Mesendoderm (in vitro differentiated cells): Measurements from ENCODE around the gene TSC22D2.

Source experiments
- DNase-seq: peaks from one replicate; pipeline ENCODE4 v3.0.0; 2013
- H2AK5ac ChIP-seq: 2 replicates; pipeline ENCODE4 v1.6.1; 2013; ENCODE audit warnings: low read length, inconsistent platforms
- H2BK120ac ChIP-seq: 2 replicates; pipeline ENCODE4 v1.6.1; 2013; ENCODE audit warnings: low read depth, mild to moderate bottlenecking, low read length, moderate library complexity, mixed read lengths
- H2BK15ac ChIP-seq: replicated peaks from 2 replicates; pipeline ENCODE4 v1.6.1; 2013; ENCODE audit warnings: low read depth, mild to moderate bottlenecking, moderate library complexity
- H2BK5ac ChIP-seq: 2 replicates; pipeline ENCODE4 v1.6.1; 2013; ENCODE audit warnings: low read length, inconsistent platforms
- H3K18ac ChIP-seq: 2 replicates; pipeline ENCODE4 v1.6.1; 2013; ENCODE audit warnings: mild to moderate bottlenecking, low read length, mixed read lengths
- H3K23ac ChIP-seq: one replicate; pipeline ENCODE4 v1.6.1; 2013; ENCODE audit warnings: low read length
- H3K27ac ChIP-seq: 2 replicates; pipeline ENCODE4 v1.5.1; 2013; ENCODE audit warnings: low read depth, mild to moderate bottlenecking, inconsistent platforms, low read length, moderate library complexity
- H3K27me3 ChIP-seq: 2 replicates; pipeline ENCODE4 v1.6.1; 2013; ENCODE audit warnings: low read length, control low read depth, mild to moderate bottlenecking, inconsistent platforms; ENCODE audit not compliant: insufficient read depth, poor library complexity
- H3K36me3 ChIP-seq: 2 replicates; pipeline ENCODE4 v1.6.1; 2013; ENCODE audit warnings: low read length, inconsistent platforms; ENCODE audit not compliant: control insufficient read depth, insufficient read depth
- H3K4ac ChIP-seq: one replicate; pipeline ENCODE4 v1.6.1; 2013; ENCODE audit warnings: low read depth, mild to moderate bottlenecking, low read length, moderate library complexity
- H3K4me1 ChIP-seq: 2 replicates; pipeline ENCODE4 v1.6.1; 2013; ENCODE audit warnings: low read depth, low read length, inconsistent platforms; ENCODE audit not compliant: control insufficient read depth
- H3K4me2 ChIP-seq: 2 replicates; pipeline ENCODE4 v1.6.1; 2013; ENCODE audit warnings: low read length
- H3K4me3 ChIP-seq: 2 replicates; pipeline ENCODE4 v1.5.1; 2013; ENCODE audit warnings: mild to moderate bottlenecking, low read length
- H3K56ac ChIP-seq: one replicate; pipeline ENCODE4 v1.6.1; 2013; ENCODE audit warnings: low read length
- H3K79me1 ChIP-seq: 2 replicates; pipeline ENCODE4 v1.6.1; 2013; ENCODE audit warnings: low read length, inconsistent platforms
- H3K79me2 ChIP-seq: 2 replicates; pipeline ENCODE4 v1.6.1; 2013; ENCODE audit warnings: mild to moderate bottlenecking, low read length; ENCODE audit not compliant: control insufficient read depth, insufficient read depth
- H3K9ac ChIP-seq: 2 replicates; pipeline ENCODE4 v1.6.1; 2013; ENCODE audit warnings: low read length, inconsistent platforms
- H4K5ac ChIP-seq: one replicate; pipeline ENCODE4 v1.6.1; 2013; ENCODE audit warnings: low read length
- H4K8ac ChIP-seq: one replicate; pipeline ENCODE4 v1.6.1; 2013; ENCODE audit warnings: low read depth, mild to moderate bottlenecking, control low read depth, low read length, moderate library complexity
- WGBS: extraction: QIAGEN DNeasy Blood & Tissue Kit; methylation state at CpG from one replicate; pipeline ENCODE4 v1.1.7; 2013; ENCODE audit warnings: low lambda C conversion rate, missing lambda C conversion rate; ENCODE audit not compliant: insufficient coverage; ENCODE audit errors: extremely low coverage; 5-methylcytosine and 5-hydroxymethylcytosine counted together

Gene TSC22D2

DNA sequence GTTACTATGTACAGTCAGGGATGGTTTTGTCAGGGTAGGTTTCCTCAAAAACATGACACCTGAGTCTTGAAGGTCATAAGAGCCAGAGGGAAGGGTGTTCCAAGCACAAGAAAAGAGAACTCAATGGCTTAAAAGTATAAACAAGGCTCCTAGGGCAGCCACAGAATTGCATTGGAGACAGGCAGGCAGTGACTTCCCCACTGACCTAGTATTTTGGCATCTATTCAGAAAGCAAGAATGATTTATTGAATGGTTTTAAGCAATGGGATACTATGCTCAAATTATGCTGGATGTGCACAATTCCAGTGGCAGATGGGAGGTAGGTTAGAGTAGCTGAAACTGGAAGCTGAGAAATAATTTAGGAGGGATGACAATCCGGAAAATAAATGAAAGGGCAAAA is 54.0 kb downstream of the TSC22D2 start:
- Histone ChIP-seq H3K4ac (no peak overlapping the region), H4K8ac (no peak overlapping the region), H3K9ac (no peak overlapping the region), H3K56ac (no peak overlapping the region), H3K18ac (no peak overlapping the region), H2BK120ac (no peak overlapping the region), H2BK15ac (no peak overlapping the region), H3K79me2 (no peaks in the 10 kb centered on the region), H3K27me3 (no peaks in the 10 kb centered on the region), H2AK5ac (no peak overlapping the region), H3K4me3 (no peak overlapping the region), H3K27ac (no peak overlapping the region), H3K79me1 (no peaks in the 10 kb centered on the region), H3K36me3 (peaks cover 2% of the 10 kb centered on the region), H3K4me1 (no peaks in the 10 kb centered on the region), H2BK5ac (no peak overlapping the region), H4K5ac (no peak overlapping the region), H3K4me2 (no peak overlapping the region), H3K23ac (no peak overlapping the region)
- DNase-seq: no peak
- WGBS: no CpG with 5 or more reads among the region's 1 CpG

- Histone ChIP-seq H3K27me3 (no peaks in the 10 kb centered on the region), H3K4me1 (peaks cover 2% of the 10 kb centered on the region), H2AK5ac (no peak overlapping the region), H2BK120ac (no peak overlapping the region), H3K4me3 (no peak overlapping the region), H3K9ac (no peak overlapping the region), H2BK15ac (no peak overlapping the region), H2BK5ac (no peak overlapping the region), H3K79me2 (no peaks in the 10 kb centered on the region), H3K18ac (no peak overlapping the region), H4K5ac (no peak overlapping the region), H3K23ac (no peak overlapping the region), H3K56ac (no peak overlapping the region), H3K4me2 (no peak overlapping the region), H3K36me3 (no peaks in the 10 kb centered on the region), H3K27ac (no peak overlapping the region), H3K4ac (no peak overlapping the region), H3K79me1 (no peaks in the 10 kb centered on the region), H4K8ac (no peak overlapping the region)
- WGBS: no CpG with 5 or more reads among the region's 2 CpGs
- no peak for DNase-seq
Observed at GRCh38 chr3:150464684-150465083, 56.6 kb downstream of the TSC22D2 start.

- no peak overlapping the region for H3K4me2 ChIP-seq
- H3K4me1 ChIP-seq: peaks cover 2% of the 10 kb centered on the region
- no peak overlapping the region for H2BK5ac ChIP-seq
- no peak overlapping the region for H4K8ac ChIP-seq
- no peak overlapping the region for H2BK120ac ChIP-seq
- no peak overlapping the region for H2AK5ac ChIP-seq
- H3K79me1 ChIP-seq: no peaks in the 10 kb centered on the region
- H3K36me3 ChIP-seq: no peaks in the 10 kb centered on the region
- no peak overlapping the region for H3K4me3 ChIP-seq
- no CpG with 5 or more reads among the region's 1 CpG for WGBS
- H3K4ac ChIP-seq: no peak overlapping the region
- no peaks in the 10 kb centered on the region for H3K27me3 ChIP-seq
- no peak overlapping the region for H3K9ac ChIP-seq
- no peak overlapping the region for H3K27ac ChIP-seq
- H4K5ac ChIP-seq: no peak overlapping the region
- no peak for DNase-seq
- no peak overlapping the region for H3K56ac ChIP-seq
- H3K23ac ChIP-seq: no peak overlapping the region
- no peaks in the 10 kb centered on the region for H3K79me2 ChIP-seq
- no peak overlapping the region for H2BK15ac ChIP-seq
- no peak overlapping the region for H3K18ac ChIP-seq
Observed at GRCh38 chr3:150467381-150467780, 59.3 kb downstream of the TSC22D2 start.

- H2AK5ac ChIP-seq: no peak overlapping the region
- H3K4me1 ChIP-seq: peaks cover 2% of the 10 kb centered on the region
- H3K27me3 ChIP-seq: no peaks in the 10 kb centered on the region
- H3K9ac ChIP-seq: no peak overlapping the region
- H3K27ac ChIP-seq: peak overlapping the region; percentile 16
- no peaks in the 10 kb centered on the region for H3K36me3 ChIP-seq
- H3K4ac ChIP-seq: no peak overlapping the region
- H2BK15ac ChIP-seq: no peak overlapping the region
- H3K4me3 ChIP-seq: no peak overlapping the region
- H3K79me2 ChIP-seq: no peaks in the 10 kb centered on the region
- H4K5ac ChIP-seq: no peak overlapping the region
- peak; percentile 95 for DNase-seq
- no peak overlapping the region for H3K56ac ChIP-seq
- H4K8ac ChIP-seq: no peak overlapping the region
- H3K18ac ChIP-seq: no peak overlapping the region
- H3K79me1 ChIP-seq: no peaks in the 10 kb centered on the region
- no peak overlapping the region for H3K4me2 ChIP-seq
- no peak overlapping the region for H2BK5ac ChIP-seq
- no peak overlapping the region for H3K23ac ChIP-seq
- no CpG with 5 or more reads among the region's 15 CpGs for whole genome bisulfite sequencing
- no peak overlapping the region for H2BK120ac ChIP-seq
Observed at GRCh38 chr3:150469031-150469930, 61.2 kb downstream of the TSC22D2 start.

DNA sequence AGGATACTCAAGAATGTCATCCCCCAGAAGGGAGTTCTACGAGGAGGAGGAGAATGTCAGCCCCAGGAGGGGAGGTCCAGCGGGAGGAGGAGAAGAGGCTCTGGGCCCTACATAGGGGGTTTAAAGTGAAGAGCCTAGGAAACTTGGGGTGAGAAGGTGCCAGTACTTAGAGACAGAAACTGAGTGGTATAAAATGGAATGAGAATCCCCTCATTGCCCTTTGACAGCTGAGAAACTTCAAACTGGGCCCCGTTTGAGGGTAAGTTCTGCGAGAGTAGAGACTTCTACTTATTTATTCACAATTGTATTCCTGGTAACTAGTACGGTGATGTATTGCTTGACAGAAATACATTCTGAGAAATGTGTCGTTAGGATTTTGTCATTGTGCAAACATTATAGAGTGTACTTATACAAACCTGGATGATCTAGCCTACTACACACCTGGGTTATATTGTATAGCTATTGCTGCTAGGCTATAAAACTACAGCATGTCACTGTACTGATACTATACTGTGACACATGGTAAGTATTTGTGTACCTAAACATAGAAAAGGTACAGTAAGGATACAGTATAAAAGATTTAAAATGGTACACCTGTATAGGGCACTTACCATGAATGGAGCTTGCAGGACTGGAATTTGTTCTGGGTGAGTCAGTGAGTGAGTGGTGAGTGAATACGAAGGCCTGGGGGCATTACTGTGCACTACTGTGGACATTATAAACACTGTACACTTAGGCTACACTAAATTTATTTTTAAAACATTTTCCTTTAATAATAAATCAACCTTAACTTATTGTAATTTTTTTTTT is 62.0 kb downstream of the TSC22D2 start:
- Histone ChIP-seq H3K27me3 (no peaks in the 10 kb centered on the region), H2BK15ac (no peak overlapping the region), H3K56ac (no peak overlapping the region), H4K5ac (no peak overlapping the region), H3K23ac (no peak overlapping the region), H3K4ac (no peak overlapping the region), H2BK5ac (no peak overlapping the region), H3K79me1 (no peaks in the 10 kb centered on the region), H4K8ac (no peak overlapping the region), H3K36me3 (no peaks in the 10 kb centered on the region), H3K4me2 (no peak overlapping the region), H3K4me1 (peaks cover 2% of the 10 kb centered on the region), H2AK5ac (no peak overlapping the region), H3K27ac (no peak overlapping the region), H3K4me3 (no peak overlapping the region), H3K9ac (no peak overlapping the region), H2BK120ac (no peak overlapping the region), H3K79me2 (no peaks in the 10 kb centered on the region), H3K18ac (no peak overlapping the region)
- WGBS: no CpG with 5 or more reads among the region's 7 CpGs
- DNase-seq: no peak
